HCT116 (cell line): ENCODE measurements around the gene TGFBR3. TPM values are rescaled to one million over a fixed set of nuclear protein-coding genes. Genes with fewer than 3 reads are reported as not detected.

Source experiments
- ATAC-seq: fragments of 200-7000 bp; cut with Tn5 transposase; 2 replicates; pipeline ENCODE4 v1.9.1; 2020; ENCODE audit warnings: mild to moderate bottlenecking, moderate library complexity
- BruUV-seq: library from RNA; stranded (reverse); fragments of 400-500 nt; replicated peaks from 2 replicates; lab custom pipeline; 2021; lab: Mats Ljungman, UMichigan
- CTCF ChIA-PET: fragments of 300-600 bp; sonication (Branson Sonifier 250); formaldehyde crosslinking; loops from one replicate; lab custom pipeline; 2021; ENCODE audit warnings: antibody characterized with exemption; lab: Charles Lee
- POLR2A ChIA-PET: fragments of 300-600, 350-600 bp; sonication (Branson Sonifier 250); formaldehyde crosslinking; loops from one replicate; lab custom pipeline; 2021; ENCODE audit warnings: antibody characterized with exemption; lab: Charles Lee
- RAD21 ChIA-PET, 2 experiments: fragments of 300-600 bp; sonication (Branson Sonifier 250); formaldehyde crosslinking; loops; one replicate each; lab custom pipeline; 2023; ENCODE audit warnings: low total read pairs in 2 of 2; ENCODE audit not compliant: uncharacterized antibody in 2 of 2, unreplicated experiment in 2 of 2, low non-redundant PET in 1 of 2; lab: Charles Lee
- DNase-seq: peaks from one replicate; pipeline ENCODE4 v3.0.0-alpha.2; 2010; ENCODE audit warnings: low read depth, low spot score
- H2AFZ ChIP-seq: fragments of 200-600 bp; shearing (Covaris generic), sonication (generic); 2 replicates; pipeline ENCODE4 v1.6.1; 2017; ENCODE audit warnings: low read depth, mixed run types, mixed read lengths, antibody characterized with exemption, low read length; ENCODE audit not compliant: poor library complexity, severe bottlenecking
- H3K27ac ChIP-seq: 2 replicates; pipeline ENCODE4 v1.5.1; 2012; ENCODE audit warnings: low read depth, low read length
- H3K27me3 ChIP-seq: fragments of 200-600 bp; sonication (generic); 2 replicates; pipeline ENCODE4 v1.6.1; 2016; ENCODE audit warnings: mixed run types, low read length, mixed read lengths; ENCODE audit not compliant: insufficient read depth
- H3K36me3 ChIP-seq, 2 experiments: fragments of 200-500 bp in 1 of 2; fragments of 200-600 bp in 1 of 2; sonication (Bioruptor generic) in 1 of 2; sonication (generic) in 1 of 2; 2 replicates each; pipeline versions ENCODE4 v1.5.1 to v1.6.1; 2014 to 2016; ENCODE audit warnings: low read length in 2 of 2, inconsistent platforms in 1 of 2, mixed read lengths in 1 of 2, mixed run types in 1 of 2; ENCODE audit not compliant: insufficient read depth in 2 of 2, control insufficient read depth in 1 of 2
- H3K4me1 ChIP-seq, 2 experiments: fragments of 200-600 bp in 1 of 2; sonication (generic) in 1 of 2; 2 replicates each; pipeline versions ENCODE4 v1.5.1 to v1.6.1; 2012 to 2017; ENCODE audit warnings: low read length in 2 of 2, inconsistent platforms in 1 of 2, mild to moderate bottlenecking in 1 of 2, mixed read lengths in 1 of 2, mixed run types in 1 of 2, moderate library complexity in 1 of 2; ENCODE audit not compliant: insufficient read depth in 2 of 2, control insufficient read depth in 1 of 2
- H3K4me2 ChIP-seq: fragments of 200-600 bp; sonication (generic); 2 replicates; pipeline ENCODE4 v1.6.1; 2017; ENCODE audit warnings: mixed run types, low read length, mixed read lengths
- H3K4me3 ChIP-seq, 2 experiments: fragments of 200-600 bp in 1 of 2; sonication (generic) in 1 of 2; replicated peaks in 1 of 2; 2 replicates each; pipeline ENCODE4 v1.5.1; 2011 to 2016; ENCODE audit warnings: low read length in 2 of 2, control low read depth in 1 of 2, low read depth in 1 of 2, mild to moderate bottlenecking in 1 of 2, mixed read lengths in 1 of 2, mixed run types in 1 of 2
- H3K79me2 ChIP-seq: fragments of 200-600 bp; sonication (generic); 2 replicates; pipeline ENCODE4 v1.6.1; 2017; ENCODE audit warnings: mild to moderate bottlenecking, mixed run types, low read length, moderate library complexity, mixed read lengths; ENCODE audit not compliant: insufficient read depth
- H3K9ac ChIP-seq: fragments of 200-600 bp; sonication (generic); 2 replicates; pipeline ENCODE4 v1.6.1; 2016; ENCODE audit warnings: low read length, mixed read lengths
- H3K9me2 ChIP-seq: fragments of 200-600 bp; sonication (generic), shearing (Covaris generic); 2 replicates; pipeline ENCODE4 v1.6.1; 2017; ENCODE audit warnings: mixed run types, mild to moderate bottlenecking, moderate library complexity; ENCODE audit not compliant: insufficient read depth
- H3K9me3 ChIP-seq, 2 experiments: fragments of 200-500 bp in 1 of 2; fragments of 200-600 bp in 1 of 2; sonication (Bioruptor generic) in 1 of 2; sonication (generic) in 1 of 2; 2 replicates each; pipeline ENCODE4 v1.6.1; 2014 to 2017; ENCODE audit warnings: low read length in 2 of 2, mixed read lengths in 2 of 2, inconsistent platforms in 1 of 2, low read depth in 1 of 2, mild to moderate bottlenecking in 1 of 2, mixed run types in 1 of 2, moderate library complexity in 1 of 2; ENCODE audit not compliant: control insufficient read depth in 1 of 2, insufficient read depth in 1 of 2
- H4K20me1 ChIP-seq: fragments of 200-600 bp; sonication (generic), shearing (Covaris generic); 2 replicates; pipeline ENCODE4 v1.6.1; 2017; ENCODE audit warnings: mixed run types, mild to moderate bottlenecking, moderate library complexity; ENCODE audit not compliant: insufficient read depth
- ATF3 ChIP-seq: IDR thresholded peaks from 2 replicates; pipeline ENCODE4 v1.6.1; 2012
- CTCF ChIP-seq, 3 experiments: fragments of 200-600 bp in 1 of 3; sonication (generic) in 1 of 3; IDR thresholded peaks in 2 of 3; conservative IDR thresholded peaks in 1 of 3; 2 replicates each; pipeline ENCODE4 v1.5.1; 2012 to 2017; ENCODE audit warnings: low read depth in 2 of 3, low read length in 2 of 3, antibody characterized with exemption in 1 of 3, borderline replicate concordance in 1 of 3, control low read depth in 1 of 3, mild to moderate bottlenecking in 1 of 3, mixed read lengths in 1 of 3, mixed run types in 1 of 3, moderate library complexity in 1 of 3; ENCODE audit not compliant: insufficient read depth in 1 of 3
- EZH2 ChIP-seq: fragments of 200-600 bp; sonication (generic); IDR thresholded peaks from 2 replicates; pipeline ENCODE4 v1.6.1; 2017; ENCODE audit warnings: antibody characterized with exemption, mixed run types
- JUND ChIP-seq: IDR thresholded peaks from 2 replicates; pipeline ENCODE4 v1.6.1; 2012
- MAX ChIP-seq: IDR thresholded peaks from 2 replicates; pipeline ENCODE4 v1.6.1; 2012
- POLR2AphosphoS5 ChIP-seq: IDR thresholded peaks from 2 replicates; pipeline ENCODE4 v1.6.1; 2011; ENCODE audit warnings: mild to moderate bottlenecking, low read depth, low read length, moderate library complexity
- RAD21 ChIP-seq: IDR thresholded peaks from 2 replicates; pipeline ENCODE4 v1.6.1; 2012; ENCODE audit warnings: low read depth, mild to moderate bottlenecking
- REST ChIP-seq: IDR thresholded peaks from 2 replicates; pipeline ENCODE4 v1.6.1; 2012; ENCODE audit warnings: low read depth
- TCF7L2 ChIP-seq: IDR thresholded peaks from 2 replicates; pipeline ENCODE4 v1.7.0; 2011; ENCODE audit warnings: borderline replicate concordance, inconsistent platforms; ENCODE audit not compliant: insufficient read depth, insufficient read length; ENCODE audit errors: extremely low read depth
- YY1 ChIP-seq: IDR thresholded peaks from 2 replicates; pipeline ENCODE4 v1.6.1; 2011; ENCODE audit warnings: low read length, low read depth, moderate library complexity, mild to moderate bottlenecking; ENCODE audit not compliant: insufficient replicate concordance; ENCODE audit errors: extremely low read depth
- intact Hi-C: fragments of 100-400 bp; cut with micrococcal nuclease; formaldehyde crosslinking; loops from 2 replicates; pipeline ENCODE4 v1.10.0; 2022
- total RNA-seq: library from RNA; stranded (reverse); gene quantifications from one replicate; pipeline ENCODE4 v1.2.1, GENCODE V29; 2021; ENCODE audit not compliant: unreplicated experiment

TGFBR3 gene
- total RNA-seq, 1 experiment from 2014 or later = 7.1 TPM

GRCh38 chr1:91714867-91715381 lies 171.0 kb downstream of the TGFBR3 start:
- H3K27ac ChIP-seq = no peak overlapping the region
- no peak overlapping the region for H3K4me3 ChIP-seq
- no peaks in the 10 kb centered on the region for H3K4me1 ChIP-seq
- no peaks in the 10 kb centered on the region for H3K27me3 ChIP-seq
- no peaks in the 10 kb centered on the region for H3K79me2 ChIP-seq
- H4K20me1 ChIP-seq = no peaks in the 10 kb centered on the region
- TF ChIP-seq RAD21 (no peak), POLR2AphosphoS5 (no peak), ATF3 (no peak), MAX (no peak), TCF7L2 (no peak), JUND (no peak), EZH2 (no peak), CTCF (IDR thresholded peaks at IDR 0.05 in 2 of 3, conservative IDR thresholded peaks at IDR 0.05 in 1 of 3; ENCODE audit: borderline replicate concordance in 1 of 3, insufficient read depth in 1 of 3, low read depth in 2 of 3, low read length in 2 of 3) (no peak), REST (no peak), YY1 (no peak)
- RAD21 ChIA-PET = no interaction called here
- intact Hi-C loops = no loop called here
- BruUV-seq = no TSS peak
- H3K9ac ChIP-seq = no peak overlapping the region
- no peaks in the 10 kb centered on the region for H3K9me3 ChIP-seq
- H2AFZ ChIP-seq = no peak overlapping the region
- no peak for ATAC-seq
- no peaks in the 10 kb centered on the region for H3K36me3 ChIP-seq
- POLR2A ChIA-PET = no interaction called here
- CTCF ChIA-PET = no interaction called here
- H3K9me2 ChIP-seq = no peaks in the 10 kb centered on the region
- no peak overlapping the region for H3K4me2 ChIP-seq
- no peak for DNase-seq
